Activated gamma-delta T cell treated with anti-CD3 and anti-CD28 coated beads, Interleukin-2, amount 50 U/mL, for 16 hours (primary cell): ENCODE measurements around the gene SIGLEC11.
"Not testable (repeated sequence)": the region's sequence is repeated elsewhere in the genome, so short reads cannot be mapped to it uniquely, and the experiment has no call there.

Experiments
- DNase-seq: peaks from one replicate; pipeline ENCODE4 v3.0.0-alpha.2; 2020; ENCODE audit warnings: low read depth

Gene SIGLEC11

GRCh38 chr19:49960980-49961379 lies at the start of gene SIGLEC11:
Gene SIGLEC11 (minus strand): TSS chr19:49961172. CDS start chr19:49961081, 91 bp downstream.
- DNase-seq: not testable (repeated sequence)

GRCh38 chr19:50008532-50008931 lies 47.6 kb upstream of the SIGLEC11 start:
- no peak for DNase-seq

GRCh38 chr19:50007947-50008346 lies 47.0 kb upstream of the SIGLEC11 start:
- no peak for DNase-seq

- no peak for DNase-seq
Observed at GRCh38 chr19:50007170-50007569, 46.2 kb upstream of the SIGLEC11 start.

- no peak for DNase-seq
Observed at GRCh38 chr19:50005428-50005827, 44.5 kb upstream of the SIGLEC11 start.

- no peak for DNase-seq
Observed at GRCh38 chr19:50003810-50004419, 42.9 kb upstream of the SIGLEC11 start.

- DNase-seq: no peak
Observed at GRCh38 chr19:50003254-50003788, 42.3 kb upstream of the SIGLEC11 start.

- DNase-seq: no peak
Observed at GRCh38 chr19:50002386-50002960, 41.5 kb upstream of the SIGLEC11 start.

- no peak for DNase-seq
Observed at GRCh38 chr19:50001775-50002174, 40.8 kb upstream of the SIGLEC11 start.

GRCh38 chr19:50000841-50001557 lies 40.0 kb upstream of the SIGLEC11 start:
- no peak for DNase-seq

- no peak for DNase-seq
Observed at GRCh38 chr19:50000038-50000840, 39.3 kb upstream of the SIGLEC11 start.

- no peak for DNase-seq
Observed at GRCh38 chr19:49999371-50000010, 38.5 kb upstream of the SIGLEC11 start.

- no peak for DNase-seq
Observed at GRCh38 chr19:49997709-49998108, 36.7 kb upstream of the SIGLEC11 start.

- DNase-seq: no peak
Observed at GRCh38 chr19:49988433-49988832, 27.5 kb upstream of the SIGLEC11 start.

GRCh38 chr19:49988007-49988406 lies 27.0 kb upstream of the SIGLEC11 start:
- no peak for DNase-seq

GRCh38 chr19:49987159-49987698 lies 26.3 kb upstream of the SIGLEC11 start:
- DNase-seq: peak; percentile 51

GRCh38 chr19:49986354-49986753 lies 25.4 kb upstream of the SIGLEC11 start:
- DNase-seq: no peak

- DNase-seq: no peak
Observed at GRCh38 chr19:49985871-49986270, 24.9 kb upstream of the SIGLEC11 start.

GRCh38 chr19:49984491-49984890 lies 23.5 kb upstream of the SIGLEC11 start:
- DNase-seq: no peak

GRCh38 chr19:49983645-49984229 lies 22.8 kb upstream of the SIGLEC11 start:
- peak; percentile 75 for DNase-seq
